GM21423 (cell line): Measurements from ENCODE around the gene IKZF1.

ENCODE experiments used
- ATAC-seq: cut with Tn5 transposase; IDR thresholded peaks from one replicate; pipeline ENCODE4 v1.9.1; 2021; ENCODE audit warnings: mild to moderate bottlenecking, moderate library complexity; ENCODE audit not compliant: unreplicated experiment

IKZF1 gene

DNA sequence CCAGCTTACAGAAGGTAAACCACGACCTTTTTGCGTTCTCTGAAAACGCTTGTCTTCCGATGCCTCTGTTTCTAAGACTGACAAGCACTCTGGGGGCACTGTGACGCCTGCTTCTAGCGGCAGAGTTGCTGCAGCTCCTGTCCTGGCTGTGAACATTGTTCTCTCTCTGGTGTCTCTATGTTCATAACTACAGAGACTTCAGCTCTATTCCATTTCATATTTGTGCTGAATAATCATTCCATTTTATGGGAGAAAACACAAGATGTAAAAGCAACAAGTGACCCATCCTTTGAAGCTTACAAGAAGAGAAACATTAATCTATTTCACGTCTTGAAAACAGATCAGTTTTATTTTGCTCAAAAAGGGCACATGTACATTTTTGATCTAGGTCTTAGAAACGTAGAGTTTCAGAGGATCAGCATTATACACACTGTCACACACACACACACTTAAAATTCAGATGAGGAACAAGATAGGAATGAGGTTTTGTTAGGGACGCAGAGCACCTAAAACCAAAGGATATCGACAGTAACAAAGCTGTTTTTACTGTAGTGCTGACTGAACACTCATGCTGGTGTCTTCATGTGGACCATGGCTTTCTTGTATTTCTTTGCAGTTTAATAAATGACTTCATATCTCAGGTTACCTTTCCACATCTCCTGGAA lies 3.0 kb downstream of the IKZF1 start:
- peak; percentile 27 for ATAC-seq

DNA sequence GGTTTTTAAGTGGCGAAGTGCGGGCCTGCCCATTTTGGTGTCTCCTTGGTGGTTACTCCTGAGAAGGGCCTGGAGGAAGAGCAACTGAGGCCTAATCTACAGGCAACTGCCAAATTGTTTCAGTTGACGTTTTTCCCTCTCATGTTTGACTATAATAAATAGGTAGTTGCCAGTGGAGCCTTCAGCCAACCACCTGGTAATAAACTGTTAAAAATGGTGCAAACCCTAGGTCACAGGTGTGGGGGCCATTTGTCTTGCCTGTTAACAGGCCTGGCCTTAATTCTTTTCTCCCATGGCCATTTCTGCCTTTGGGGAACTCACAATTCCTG lies 3.7 kb downstream of the IKZF1 start:
- ATAC-seq = no peak

DNA sequence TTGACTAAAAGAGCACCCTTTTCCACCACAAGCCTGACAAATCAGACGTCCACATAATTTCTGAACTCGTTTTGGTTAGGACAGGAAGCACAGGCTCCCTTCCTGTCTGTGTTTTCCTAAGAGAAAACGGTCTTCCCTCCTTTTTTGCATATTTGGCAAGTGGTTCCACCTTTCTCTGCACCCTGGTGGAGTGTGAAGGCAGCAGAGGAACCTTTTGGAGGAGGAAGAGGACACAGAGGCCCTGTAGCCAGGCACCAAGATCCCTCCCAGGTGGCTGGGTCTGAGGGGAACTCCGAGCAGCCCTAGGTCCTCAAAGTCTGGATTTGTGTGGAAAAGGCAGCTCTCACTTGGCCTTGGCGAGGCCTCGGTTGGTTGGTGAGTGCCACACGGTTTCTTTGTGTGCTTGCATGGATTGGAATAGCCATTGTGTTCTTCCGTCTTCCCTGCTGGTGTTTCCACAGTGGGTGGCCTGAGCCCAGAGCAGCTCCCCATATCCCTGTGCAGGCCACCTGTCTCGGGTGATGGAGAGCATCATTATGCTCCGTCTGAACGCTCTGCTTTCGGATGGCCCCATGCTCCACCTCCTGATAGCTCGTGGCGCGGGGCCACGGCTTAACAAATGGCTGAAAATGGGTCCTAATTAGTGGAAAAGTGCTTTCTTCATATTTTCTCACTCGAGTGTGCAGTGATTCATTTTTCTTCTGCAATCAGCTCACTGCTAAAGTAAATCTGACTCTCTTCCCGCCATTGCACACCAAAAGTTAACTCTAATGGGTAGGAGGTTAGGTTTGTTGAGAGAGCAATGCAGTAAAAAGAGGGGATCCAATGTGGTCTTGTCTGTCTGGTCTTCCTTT lies 4.2 kb downstream of the IKZF1 start:
- ATAC-seq = no peak

DNA sequence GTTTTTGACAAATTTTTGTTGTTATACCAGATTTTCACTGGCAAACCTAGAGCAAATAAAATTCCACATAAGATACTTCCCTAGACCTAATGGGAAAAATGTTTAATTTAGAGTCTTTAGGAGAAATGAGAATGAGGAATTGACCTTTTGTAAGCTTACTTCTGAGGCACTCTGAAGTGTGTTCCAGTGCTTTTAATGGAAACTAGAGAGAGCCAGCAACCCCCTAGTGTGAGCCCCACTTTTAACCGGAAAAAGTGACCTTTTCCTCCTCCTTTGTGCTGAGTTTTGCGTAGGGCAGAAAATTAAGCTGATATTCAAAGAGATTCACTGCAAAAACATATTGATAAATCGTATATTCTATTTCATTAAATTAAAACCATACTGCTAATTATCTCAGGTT lies 5.2 kb downstream of the IKZF1 start:
- no peak for ATAC-seq

DNA sequence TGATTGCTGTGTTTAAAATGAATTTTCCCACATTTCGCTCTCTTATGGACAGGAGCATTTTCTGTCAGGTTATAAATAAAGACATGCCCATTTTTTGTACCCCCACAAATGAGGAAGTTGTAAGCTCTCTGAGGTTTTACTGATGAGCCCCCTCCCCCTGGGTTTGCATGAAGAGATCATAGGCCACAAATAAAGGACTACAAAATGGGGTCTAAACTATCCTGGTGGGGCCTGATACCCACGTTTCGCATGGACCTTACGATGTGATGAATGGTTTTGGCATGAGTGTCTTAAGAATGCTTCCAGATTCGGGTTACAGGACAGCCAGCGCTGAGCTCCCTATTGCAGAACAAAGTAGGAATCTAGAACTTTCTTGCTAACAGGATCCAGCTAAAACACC lies 5.8 kb downstream of the IKZF1 start:
- ATAC-seq = no peak

DNA sequence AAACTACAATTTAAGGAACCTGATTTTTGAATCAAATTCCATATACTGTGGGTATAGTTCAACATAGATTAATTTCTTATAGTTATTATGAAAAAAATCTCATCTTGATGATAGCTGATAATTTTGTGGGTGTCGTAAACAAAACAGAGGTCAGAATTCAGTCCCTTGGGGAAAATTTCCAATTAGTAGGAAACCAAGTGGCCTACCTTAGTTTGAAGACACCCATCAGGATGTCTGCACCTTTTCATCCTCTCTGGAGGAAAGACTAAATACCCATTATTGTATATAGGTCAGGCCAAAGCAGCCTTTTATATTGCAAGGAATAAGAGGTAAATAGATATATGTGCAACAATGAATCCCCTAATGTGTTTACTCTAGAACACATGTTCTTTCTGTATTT lies 6.4 kb downstream of the IKZF1 start:
- ATAC-seq = no peak

DNA sequence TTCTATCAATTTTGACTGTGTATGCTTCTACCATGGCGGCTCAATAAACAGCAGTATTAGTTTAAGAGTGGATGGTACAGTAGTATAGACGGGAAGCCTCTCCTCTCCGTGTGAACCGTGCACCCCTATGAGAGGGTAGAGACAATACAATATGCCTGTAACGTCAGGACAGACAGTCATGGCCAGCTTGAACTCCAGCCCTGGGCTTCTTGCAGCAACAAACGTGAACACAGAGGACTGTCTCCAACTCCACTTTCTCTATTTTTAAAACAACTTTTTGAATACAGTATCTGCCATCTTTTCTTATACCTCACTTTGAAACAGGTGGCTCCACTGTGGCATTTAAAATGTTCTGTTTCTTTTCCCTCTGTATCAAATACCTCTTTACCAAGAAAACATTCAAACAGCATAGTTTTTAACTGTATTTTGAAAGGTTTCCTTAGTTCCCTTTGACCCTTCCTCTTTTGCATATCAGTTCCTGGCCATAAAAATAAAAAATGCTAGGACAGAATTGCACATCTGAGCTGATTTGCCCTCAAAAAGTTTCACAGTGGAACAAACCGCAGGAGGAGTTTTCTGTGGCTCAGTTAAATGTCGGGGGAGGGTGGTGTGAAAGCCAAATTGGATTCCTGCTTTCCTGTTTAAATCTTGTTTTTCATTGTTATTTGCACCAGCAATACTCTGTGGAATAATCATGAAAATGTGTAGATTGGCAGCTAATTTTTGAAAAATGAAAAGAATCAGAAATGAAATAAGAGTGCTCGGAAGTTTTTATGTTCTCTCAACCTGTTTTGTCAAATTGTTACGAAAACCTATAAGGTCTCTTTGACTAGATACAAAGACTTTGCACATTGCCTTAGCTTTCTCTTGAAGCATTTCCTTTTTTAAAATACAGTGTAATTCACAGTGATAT lies 8.0 kb downstream of the IKZF1 start:
- ATAC-seq = no peak

DNA sequence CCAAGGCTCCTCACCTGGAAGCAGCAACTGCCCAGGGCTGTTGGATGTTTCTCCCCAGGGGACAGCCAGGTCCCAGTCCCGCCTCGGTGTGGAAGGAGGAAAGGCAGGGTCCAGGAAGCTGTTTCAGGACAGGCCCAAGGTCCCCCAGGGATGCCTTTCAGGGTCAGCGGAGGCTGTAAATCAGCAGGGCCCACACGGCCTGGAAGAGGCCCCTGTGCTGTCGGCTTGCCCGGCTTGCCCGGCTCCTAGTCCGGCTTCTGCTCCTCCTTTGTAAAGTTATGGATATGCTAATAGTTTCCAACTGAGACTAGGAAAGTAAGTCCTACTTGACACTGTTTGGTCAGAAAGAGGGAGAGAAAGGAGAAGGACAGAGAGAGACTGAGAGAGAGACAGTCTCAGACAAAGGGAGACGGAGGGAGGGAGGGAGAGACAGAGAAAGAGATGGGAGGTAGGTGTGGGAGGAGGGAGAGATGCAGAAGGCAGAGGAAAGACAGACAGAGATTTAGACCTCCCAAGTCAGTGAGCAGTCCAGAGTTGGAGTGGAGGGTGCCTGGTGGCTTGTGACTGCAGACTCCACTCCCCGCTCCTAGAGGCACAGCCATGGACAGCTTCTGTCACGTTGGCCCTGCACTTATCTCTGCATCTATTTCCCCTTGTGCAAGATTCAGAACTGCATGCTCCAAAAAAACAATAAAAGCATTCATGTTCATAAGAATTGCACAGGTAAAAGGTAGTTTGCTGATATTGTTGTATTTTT lies 10.5 kb downstream of the IKZF1 start:
- ATAC-seq = no peak

DNA sequence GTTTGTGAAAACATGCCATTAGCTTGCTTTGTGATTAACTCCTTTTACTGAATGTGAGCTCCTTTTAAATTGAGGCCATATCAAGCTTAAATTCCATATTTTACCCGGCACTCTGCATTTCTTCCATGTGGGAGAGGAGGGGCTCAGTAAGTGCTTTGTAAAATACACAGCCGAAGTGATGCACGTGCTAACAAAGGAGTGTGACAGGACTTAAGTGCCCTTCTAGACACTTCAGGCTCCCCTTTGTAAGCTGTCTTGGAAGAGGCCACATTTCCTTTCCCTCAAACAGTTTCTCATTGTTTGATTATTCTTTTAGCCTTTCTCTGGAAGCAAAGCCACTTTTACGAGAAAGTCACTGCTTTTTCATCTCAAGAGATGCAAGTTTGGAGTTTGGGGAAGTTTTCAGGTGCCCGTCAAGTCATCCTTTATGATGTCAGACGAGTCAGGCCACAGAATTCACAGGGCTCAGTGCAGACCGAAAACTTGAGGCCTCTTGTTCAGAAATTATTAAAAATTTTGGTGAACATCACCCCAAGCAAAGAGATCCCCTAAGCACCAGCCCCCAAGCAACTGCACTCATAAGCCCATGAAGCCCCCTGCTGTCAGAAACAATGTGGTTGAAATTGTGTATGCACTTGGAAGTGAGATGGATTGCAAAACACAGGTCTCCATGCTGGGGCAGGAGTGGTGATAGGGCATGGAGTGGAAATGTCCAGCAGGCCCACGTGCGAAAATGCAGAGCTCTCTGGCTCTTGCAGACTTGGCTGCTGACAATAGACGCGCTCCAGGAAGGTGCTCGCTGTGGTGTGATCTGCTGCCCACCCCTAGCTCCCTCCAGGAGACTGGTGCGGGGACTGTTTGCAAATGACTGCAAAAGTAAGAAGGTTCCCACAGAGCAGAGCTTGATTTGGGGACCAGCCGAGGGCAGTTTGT lies 11.5 kb downstream of the IKZF1 start:
- no peak for ATAC-seq

DNA sequence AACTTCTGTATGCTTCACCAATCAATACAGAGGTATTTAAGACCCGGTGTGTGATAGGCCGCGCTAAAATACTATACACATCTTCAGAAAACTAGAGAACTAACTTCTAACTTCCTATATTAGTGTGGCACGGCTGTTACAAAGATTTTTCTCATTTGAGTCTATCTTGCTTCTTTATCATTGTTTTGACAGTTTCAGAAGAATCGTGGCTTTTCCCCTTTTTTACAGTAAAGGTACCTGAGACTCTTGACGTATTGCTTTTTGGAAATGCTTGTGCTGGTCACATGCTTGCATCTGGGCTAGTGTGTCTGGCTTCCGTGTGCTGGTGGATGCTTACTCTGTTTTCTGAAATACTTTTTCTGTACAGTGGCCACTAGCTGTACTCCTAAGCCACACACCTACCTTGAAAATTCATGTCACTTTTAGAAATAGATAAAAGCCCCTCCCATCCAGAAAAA lies 12.7 kb downstream of the IKZF1 start:
- ATAC-seq = peak; percentile 70

DNA sequence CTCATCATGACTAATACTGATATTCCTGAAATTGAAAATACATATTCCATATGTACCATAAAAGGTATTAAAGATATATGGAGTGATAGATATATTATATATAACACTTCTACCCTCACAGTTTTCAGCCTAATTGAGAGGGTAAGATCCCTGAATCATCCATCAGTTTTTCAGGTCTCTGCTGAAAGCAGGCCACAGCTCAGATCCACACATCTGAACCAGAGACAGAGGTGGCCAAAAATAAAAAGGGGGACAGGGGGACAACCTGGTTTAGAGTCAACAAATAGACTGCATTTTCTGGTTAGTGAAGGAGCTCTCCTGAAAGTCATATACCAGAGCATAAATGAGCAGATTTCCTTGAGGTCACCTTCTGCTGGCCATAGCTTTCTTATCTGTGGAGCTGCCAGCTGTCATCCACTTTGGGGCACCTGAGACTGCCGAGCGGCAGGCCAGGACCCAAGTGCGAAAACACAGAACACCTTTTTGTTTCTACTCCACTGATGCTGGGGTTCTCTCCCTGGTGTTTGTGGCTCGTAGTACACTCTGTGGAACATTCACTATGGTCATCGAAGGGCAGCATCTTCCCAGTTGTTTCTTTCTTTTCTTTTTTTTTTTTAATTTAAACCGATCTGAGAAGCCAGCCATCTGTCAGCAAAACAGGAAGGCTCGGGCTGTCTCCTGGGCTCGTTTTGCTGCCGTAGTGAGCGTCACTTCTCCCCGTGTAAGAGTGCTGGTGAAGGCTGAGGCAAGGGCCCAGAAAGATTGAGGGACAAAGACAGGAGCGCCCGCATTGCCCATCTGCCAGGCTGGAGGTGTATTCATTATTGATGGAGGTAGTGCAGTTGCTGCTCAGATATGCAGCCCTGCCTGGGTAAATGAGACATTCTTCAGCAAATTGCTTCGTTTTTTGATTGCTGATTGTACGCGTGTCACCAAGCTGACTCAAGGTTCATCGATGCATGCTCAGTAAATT lies 13.5 kb downstream of the IKZF1 start:
- no peak for ATAC-seq

DNA sequence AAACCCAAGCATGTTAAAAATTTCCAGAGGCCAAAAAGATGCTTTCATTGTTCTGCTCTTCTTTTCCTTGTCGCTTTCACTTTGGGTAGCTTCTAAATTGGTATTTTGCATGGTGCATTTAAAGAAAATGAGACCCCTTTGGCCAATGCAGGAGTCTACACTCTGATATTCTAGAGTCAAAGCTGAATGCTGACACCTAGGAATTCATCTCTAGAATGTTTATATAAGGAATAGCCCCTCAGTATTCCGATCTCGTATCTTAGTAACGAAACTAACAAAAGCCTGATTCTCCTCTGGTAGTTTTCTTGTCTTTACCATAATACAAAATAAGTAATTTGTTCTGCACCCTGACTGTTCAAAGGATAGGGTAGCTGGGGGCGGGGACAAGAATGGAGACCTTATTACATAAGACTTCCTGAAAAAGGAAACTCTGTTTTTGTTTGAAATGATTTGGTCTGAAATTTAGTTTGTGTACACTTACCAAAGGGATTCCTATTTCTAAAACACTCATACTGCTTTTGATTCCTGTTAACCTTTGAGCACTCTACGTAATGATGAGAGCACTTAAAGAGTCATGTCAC lies 17.1 kb downstream of the IKZF1 start:
- no peak for ATAC-seq

DNA sequence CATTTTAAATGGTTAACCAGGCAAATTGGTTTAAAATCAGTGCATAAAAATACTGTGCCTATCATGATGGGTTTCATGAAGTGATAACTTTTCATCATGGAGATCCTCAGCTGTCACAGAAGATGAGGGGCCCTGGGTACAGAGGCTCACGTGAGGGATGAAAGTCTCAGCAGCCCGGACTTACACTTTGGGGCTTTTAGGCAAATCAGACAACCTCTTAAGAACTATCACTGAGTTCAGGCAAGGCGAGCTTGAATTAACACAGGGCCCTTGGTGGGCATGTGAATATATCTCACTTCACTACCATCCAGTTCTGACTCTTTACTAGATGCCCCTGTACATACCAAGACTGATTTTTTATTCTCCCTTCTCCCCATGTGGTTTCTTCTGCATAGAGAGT lies 19.6 kb downstream of the IKZF1 start:
- no peak for ATAC-seq

DNA sequence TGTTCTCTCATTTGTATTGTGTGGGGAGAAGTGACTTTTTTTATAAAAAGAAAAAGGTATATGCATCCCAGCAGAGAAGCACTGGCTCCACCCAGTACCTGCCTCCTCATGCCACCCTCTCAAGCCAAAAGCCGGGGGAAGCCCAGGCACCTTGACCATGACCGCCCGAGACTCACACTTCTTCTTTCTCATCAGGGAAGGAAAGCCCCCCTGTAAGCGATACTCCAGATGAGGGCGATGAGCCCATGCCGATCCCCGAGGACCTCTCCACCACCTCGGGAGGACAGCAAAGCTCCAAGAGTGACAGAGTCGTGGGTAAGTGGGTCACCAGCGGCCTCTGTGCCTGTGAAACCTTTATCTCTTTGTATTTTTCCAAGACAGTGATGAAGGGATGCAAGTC lies 22.9 kb downstream of the IKZF1 start:
- ATAC-seq = peak; percentile 42

DNA sequence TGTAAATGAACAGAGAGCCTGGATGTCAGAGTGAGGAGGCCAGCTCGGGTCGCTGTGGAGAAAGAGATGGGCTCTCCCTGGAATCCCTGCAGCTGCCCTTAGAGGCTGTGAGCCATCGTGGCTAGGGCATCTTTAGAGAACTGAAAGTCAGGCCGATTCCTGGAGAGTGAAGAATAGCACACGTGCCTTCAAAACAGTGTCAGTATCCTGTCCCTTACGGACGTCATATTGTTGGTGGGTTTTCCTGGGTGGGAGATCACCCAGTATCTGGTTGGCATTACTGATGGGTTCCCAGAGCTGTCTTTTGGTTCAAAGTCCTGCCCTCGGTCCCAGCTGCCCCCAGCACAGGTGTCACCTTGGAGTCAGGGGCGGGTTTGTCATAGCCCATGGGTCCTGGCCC lies 25.3 kb downstream of the IKZF1 start:
- ATAC-seq = no peak

DNA sequence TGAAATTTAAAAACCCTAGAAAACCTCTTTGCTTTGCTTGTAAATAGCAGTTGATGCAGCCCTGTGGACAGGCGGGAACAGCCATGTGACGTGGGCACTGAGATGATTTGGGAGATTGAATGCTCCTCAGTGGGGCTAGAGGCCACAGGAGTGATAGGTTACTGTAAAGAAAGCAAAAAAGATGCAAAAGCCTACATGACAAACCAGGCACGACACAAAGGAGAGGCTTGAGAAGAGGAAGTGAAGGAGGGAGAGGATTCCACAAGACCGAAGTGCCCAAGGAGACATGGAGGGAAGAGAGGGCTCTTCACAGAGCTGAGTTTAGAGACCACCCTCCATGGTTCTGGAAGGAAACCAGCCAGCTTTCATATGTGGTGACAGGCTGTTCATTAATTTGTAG lies 25.7 kb downstream of the IKZF1 start:
- no peak for ATAC-seq

DNA sequence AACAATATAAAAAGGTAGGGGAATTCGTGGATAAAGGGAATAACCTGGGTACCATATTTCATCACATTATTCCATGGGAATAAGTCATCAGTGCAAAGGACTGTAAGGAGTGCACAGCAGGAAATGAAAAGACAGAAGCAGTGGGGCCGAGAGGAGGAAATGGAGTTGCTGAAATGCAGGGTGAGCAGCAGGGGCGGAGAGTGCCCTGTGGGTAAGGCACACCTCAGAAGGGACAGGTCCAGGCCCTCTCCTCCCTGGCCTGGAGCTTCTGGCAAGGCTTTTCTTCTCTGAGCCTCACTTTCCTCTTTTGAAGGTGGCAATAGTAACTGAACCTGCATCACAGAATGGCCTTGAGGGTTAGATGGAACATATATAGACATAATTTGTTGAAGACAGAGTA lies 26.2 kb downstream of the IKZF1 start:
- ATAC-seq = peak; percentile 23

DNA sequence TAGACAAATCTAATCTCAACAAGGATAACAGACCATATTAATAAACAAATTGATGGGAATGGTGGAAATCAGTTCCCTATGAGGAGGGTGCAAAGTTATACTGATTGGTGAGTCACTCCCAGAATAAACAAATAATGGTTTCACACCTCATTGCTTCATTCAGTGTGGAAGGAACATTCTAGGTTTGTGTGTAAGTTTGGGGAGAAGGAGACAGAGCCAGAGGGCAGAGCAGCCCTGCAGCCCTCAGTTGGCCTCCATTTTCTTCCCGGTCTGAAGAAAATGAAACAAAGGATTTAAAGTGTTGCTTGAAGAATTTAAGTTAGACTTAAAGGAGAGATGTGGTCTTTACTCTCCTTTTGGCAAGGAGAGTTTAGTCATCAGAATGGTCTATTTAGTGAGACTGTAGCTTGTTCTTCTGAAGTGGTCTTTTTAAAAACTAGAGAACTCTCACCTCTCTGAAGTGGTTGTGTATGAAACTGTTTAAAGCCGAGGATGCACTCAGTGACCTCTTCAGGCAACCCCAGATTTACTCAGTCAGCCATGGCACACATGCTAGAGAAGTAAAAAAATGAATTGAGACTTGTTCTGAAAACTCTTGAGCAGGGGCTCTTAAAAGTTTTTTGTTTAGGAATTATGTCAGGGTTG lies 27.2 kb downstream of the IKZF1 start:
- ATAC-seq = peak; percentile 58
